GM18867 (cell line): Measurements from ENCODE around the gene TMC1.
"Not testable (repeated sequence)": the region's sequence is repeated elsewhere in the genome, so short reads cannot be mapped to it uniquely, and the experiment has no call there.

Experiments
- ATAC-seq: cut with Tn5 transposase; IDR thresholded peaks from one replicate; pipeline ENCODE4 v1.9.1; 2021; ENCODE audit warnings: mild to moderate bottlenecking, moderate library complexity; ENCODE audit not compliant: unreplicated experiment

Gene TMC1

GRCh38 chr9:72749276-72749675 is 227.9 kb downstream of the TMC1 start:
- no peak for ATAC-seq

DNA sequence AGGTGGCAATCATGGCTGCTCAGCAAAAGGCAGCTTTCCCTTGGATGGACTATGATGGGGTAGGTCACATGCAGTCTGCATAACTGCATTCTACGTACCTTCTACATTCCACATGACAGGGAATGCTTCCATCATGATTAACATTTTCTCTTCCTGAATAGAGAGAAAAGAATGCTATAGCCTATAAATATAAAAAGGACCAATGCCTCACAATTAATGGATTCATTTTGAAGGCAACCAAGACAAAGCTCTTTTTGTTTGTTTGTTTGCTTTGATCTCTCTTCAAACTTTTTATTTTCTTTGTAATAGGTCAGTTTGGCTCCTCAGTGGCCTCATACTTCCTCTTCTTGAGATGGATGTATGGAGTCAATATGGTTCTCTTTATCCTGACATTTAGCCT is 230.1 kb downstream of the TMC1 start:
- no peak for ATAC-seq

- ATAC-seq: no peak
These were observed 232.0 kb downstream of the TMC1 start for GRCh38 chr9:72753266-72753893.

- ATAC-seq: no peak
These were observed 234.4 kb downstream of the TMC1 start for GRCh38 chr9:72755836-72756235.

DNA sequence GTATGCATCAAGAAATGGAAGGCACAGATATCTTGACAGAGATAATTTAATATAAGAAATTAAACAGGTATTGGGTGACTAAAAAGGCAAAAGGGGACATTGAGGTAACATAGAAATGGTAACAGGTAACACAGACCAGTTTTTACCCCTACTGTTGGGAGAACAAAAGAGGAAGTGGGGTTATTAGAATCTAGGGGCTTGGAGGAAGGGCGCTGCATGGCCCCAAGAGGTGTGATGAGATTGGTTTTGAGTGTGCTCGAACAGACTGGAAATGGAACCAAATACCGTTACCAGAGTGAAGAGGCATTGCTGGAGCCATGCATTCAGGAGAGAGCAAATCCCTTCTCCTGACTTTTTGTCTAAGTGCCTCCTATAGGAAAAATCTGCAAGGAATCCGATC is 237.5 kb downstream of the TMC1 start:
- ATAC-seq: peak; percentile 52

DNA sequence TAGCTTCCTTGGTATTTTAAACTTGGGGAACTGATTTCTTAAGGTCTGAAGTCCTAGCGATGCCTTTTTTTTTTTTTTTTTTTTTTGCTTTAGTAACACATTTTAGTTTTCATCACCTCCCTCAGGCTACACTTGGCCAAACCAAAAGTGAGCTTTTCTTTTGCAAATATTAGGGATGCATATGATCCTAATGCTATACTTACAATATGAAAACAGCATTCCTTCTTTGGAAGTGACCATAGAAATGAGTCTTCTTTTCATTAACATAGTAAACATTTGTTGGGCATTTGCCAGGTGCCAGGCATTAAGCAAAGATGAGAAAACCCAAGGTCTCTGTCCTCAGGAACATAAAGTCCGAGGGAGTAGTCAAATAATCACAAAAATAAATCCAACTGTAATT is 241.6 kb downstream of the TMC1 start:
- no peak for ATAC-seq

DNA sequence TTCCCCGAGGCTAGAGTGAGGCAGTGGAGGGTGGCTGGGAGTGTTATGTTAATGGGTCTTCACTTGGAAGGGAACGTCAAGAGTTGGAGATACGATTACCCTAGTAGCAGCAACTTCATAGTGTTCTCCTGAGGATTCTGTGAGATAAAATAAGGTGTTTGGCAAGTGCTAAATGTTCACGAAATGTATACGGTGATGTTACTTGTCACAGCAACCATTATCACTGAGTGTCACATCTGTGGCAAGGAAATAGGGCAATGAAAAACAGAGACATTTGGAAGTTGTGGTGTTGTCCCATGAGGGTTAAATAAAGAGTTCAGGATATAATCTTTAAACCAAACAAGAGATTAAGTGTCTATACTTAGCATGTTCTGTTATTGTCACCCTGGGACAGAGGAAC is 248.1 kb downstream of the TMC1 start:
- ATAC-seq: no peak

DNA sequence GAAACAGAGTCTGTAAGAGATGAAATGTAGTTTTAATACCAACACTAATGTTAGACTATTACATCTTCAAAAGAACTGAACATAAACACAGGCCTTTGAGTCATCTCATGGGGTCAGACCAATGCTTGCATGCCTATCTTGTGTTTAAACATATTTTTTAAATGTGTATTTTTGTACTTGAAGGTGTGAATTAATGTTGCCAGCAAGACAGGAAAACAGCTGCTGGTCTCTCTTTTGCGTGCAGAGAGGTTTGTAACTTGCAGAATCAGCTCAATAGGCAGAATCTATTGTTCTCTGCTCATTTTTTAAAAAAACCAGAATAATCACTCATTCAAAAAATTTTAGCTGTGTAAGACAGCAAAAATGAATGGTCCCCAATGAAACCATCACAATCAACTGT is 251.3 kb downstream of the TMC1 start:
- no peak for ATAC-seq

DNA sequence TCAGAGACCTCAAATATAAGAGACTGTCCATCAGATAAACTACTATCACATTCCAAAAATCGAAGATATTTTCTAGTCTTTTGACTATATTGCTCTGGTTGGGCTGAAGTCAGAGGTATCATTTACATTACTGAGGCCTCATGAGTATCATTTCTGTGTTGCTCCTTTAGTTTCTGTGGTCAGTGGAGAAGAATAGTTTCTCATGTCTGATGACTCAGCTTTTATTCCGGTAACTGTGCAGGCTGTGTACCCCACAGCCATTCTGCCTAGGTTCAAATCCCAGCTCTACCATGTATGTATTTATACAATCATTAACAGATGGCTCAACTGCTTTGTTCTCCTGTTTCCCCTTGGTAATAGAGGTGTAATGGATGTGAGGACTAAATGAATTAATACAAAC is 252.2 kb downstream of the TMC1 start:
- ATAC-seq: peak; percentile 76

DNA sequence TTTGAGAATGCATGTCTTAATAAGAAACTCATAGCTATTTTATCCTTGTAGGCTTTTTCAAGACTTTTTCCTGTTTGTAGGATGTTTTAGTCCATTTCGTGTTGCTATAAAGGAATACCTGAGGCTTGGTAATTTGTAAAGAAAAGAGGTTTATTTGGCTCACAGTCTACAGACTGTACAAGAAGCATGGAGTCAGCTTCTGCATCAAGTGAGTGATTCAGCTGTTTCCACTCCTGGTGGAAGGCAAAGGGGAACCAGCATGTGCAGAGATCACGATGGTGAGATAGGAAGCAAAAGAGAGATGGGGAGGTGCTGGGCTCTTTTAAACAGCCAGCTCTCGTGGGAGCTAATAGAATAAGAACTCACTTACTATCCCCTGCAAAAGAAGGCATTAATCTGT is 254.2 kb downstream of the TMC1 start:
- no peak for ATAC-seq

- ATAC-seq: no peak
These were observed 258.2 kb downstream of the TMC1 start for GRCh38 chr9:72779614-72780013.

DNA sequence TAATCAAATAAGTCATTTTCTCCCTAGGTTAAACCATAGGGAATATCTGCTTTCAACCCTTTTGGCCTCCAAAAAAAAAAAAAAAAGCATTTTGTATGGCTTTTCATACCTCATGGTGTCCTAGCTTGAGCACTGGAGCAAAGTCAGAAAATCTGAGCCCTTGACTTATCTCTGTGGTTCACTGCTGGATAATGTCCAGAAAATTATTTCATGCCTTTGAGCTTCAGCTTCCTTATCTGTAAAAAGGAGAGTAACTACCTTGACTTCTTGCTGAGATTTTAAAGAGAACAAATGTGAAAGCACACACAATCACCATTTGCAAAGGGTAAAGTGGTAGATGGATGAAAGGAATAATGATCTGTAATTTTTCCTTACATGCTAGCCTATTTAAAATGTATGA is 265.5 kb downstream of the TMC1 start:
- ATAC-seq: no peak

DNA sequence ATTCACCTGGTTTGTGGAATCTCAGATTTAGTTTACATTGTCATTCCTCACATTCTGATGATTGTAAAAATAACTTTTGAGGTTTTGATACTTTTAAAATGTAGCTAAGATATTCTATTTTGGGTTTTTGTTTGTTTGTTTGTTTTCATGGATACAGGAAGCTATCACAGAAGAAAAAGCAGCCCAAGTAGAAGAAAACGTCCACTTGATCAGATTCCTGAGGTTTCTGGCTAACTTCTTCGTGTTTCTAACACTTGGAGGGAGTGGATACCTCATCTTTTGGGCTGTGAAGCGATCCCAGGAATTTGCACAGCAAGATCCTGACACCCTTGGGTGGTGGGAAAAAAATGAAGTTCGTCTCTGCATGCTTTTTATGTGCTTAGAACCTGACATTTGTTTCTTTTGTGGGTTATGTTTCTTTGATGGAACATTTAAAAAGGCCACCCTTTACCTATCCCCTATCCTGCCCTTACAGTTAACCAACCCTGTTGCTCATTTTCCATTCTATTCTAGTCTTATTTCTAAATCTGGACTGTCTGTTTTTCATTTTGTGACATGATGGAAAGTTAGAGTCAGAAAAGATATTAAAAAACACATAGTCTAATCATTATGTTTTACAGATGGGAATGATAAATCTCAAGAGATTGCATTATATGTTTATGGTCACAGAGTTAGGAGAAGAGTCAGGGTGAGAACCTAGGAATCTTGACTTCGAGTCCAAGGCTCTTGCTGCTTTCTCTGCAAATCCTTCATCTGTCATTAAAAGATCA is 267.7 kb downstream of the TMC1 start:
- ATAC-seq: no peak

- ATAC-seq: no peak
These were observed 268.5 kb downstream of the TMC1 start for GRCh38 chr9:72789885-72790284.

- ATAC-seq: no peak
These were observed 269.6 kb downstream of the TMC1 start for GRCh38 chr9:72790989-72791388.

DNA sequence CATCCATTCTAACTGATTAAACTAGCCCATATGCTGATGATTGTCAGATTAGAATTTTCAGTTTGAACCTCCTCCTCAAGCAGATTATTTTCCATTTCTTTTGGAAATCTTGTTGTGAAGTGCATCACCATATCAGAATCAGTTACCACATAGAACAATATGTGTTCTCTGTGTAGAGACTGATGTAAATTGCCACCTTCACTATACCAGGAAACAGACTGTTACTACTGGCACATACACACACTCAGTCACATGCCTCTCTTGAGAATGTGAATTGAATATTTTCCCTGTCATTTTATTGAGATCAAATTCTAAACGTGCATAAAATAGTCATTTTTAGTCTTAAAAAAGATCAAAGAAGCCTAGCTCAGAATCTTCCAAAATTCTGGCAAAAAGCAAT is 270.0 kb downstream of the TMC1 start:
- ATAC-seq: no peak

DNA sequence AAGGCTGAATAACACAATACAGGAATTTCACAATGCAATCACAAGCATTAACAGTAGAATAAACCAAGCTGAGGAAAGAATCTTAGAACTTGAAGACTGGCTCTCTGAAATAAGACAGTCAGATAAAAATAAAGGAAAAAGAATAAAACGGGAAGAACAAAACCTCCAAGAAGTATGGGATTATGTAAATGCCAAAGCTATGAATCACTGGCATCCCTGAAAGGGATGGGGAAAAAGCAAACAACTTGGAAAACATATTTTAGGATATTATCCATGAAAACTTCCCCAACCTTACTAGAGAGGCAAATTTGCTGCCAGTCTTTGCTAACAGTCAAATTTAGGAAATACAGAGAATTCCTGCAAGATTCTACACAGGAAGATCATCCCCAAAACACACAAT is 273.5 kb downstream of the TMC1 start:
- ATAC-seq: no peak

DNA sequence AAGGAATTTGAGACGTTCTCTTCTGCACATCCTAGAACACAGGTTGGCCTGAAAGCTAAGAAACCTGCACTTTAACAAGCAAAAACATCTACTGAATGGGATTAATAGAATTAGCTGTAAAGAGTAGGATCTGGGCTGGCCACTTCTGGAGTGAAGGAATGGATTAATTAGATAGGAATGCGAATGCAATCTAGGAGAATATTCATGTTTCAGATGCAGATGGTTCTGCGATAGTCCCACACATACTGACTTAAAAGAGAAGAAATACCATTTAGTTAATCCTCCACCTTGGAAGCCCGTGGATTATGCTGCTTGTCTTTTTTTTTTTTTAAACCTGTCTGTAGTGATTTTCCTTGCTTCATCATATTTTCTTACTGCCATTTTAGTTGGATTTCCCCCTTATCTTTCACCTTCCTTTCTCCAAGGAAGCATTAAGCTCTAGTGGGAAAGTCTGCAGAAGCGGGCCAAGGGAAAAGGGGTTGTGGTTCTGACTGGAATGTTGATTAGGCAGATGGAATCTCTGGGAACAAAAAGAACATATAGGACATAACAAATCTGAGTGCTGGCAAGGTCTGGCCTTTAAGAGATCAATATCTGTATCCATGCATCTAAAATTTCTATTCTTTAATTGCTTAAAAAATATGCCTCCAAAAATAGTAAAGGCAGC is 279.1 kb downstream of the TMC1 start:
- ATAC-seq: no peak

DNA sequence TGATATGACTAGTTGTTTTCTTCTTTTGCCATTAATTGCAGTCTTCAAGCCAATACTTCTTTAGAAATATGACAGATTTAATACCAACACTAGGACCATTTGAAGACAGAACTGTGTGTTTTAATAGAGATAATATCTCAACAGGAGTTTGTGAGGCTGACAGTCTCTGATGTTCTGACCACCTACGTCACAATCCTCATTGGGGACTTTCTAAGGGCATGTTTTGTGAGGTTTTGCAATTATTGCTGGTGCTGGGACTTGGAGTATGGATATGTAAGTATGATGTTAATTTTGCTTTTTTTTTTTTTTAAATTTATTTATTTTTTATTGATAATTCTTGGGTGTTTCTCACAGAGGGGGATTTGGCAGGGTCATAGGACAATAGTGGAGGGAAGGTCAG is 283.8 kb downstream of the TMC1 start:
- no peak for ATAC-seq

GRCh38 chr9:72806313-72806809 is 285.0 kb downstream of the TMC1 start:
- ATAC-seq: not testable (repeated sequence)

DNA sequence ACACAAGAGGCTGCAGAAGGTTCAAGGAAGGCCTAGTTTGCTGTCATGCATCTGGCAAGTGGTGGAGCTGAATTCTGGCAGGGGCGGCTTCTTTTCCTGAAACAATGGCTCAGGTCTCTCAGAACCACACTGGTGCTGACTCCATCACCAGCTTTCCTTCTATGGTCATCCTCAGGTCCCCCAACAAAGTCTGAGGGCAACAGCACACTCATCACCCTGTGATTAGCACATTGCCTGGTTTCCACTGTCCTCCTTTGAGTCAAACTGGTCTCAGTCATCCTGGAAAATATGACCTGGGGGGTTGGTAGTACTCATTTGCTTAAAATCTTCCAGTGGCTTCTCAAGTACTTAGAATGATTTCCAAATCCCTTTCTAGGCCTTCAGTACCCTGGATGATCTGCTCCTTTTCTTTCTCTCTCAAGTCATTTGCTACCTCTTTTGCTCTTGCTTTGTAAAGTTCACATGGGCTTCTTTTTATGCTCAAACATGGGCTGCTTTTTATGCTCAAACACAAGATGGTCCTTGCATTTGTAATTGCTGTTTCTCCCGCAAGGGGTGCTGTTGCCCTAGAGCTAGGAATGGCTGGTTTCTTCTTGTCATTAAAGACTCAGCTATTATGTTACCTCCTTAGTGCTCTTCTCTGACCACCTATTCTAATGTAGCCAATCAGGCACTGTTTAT is 286.5 kb downstream of the TMC1 start:
- ATAC-seq: no peak

DNA sequence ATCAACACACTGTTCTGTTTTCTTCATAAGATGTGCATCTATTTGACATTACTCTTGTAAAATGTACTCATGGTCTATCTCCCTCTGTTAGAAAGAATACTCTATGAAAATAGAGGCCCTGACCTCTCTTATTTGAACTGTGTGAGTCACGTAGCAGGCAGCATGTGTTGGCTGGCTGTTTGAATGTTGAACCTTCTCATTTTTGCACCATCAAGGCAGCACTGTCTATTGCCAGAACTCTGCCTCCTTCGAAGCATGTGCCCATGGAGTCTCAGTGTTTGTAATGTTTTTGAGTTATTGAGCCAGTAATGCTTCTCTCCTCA is 287.0 kb downstream of the TMC1 start:
- ATAC-seq: no peak
